ENCODE data around the gene ARHGDIA. TPM values are rescaled to one million over a fixed set of nuclear protein-coding genes. Genes with fewer than 3 reads are reported as not detected.

ARHGDIA gene
- total and polyA plus RNA-seq, 2 of the 8 experiments (the other 6 are each of a cell fraction or from before 2014, with no cell fraction given): 62.4 to 217 TPM

- Histone ChIP-seq H4K8ac (ENCODE audit: extremely low read depth, insufficient read depth, low read length) (no peak overlapping the region), H2BK15ac (ENCODE audit: low read length) (no peak overlapping the region), H4K5ac (ENCODE audit: insufficient read length, low read depth, low read length) (no peak overlapping the region), H3K4me2 (ENCODE audit: insufficient read depth in 1 of 2, low read depth in 2 of 2, low read length in 2 of 2) (no peak overlapping the region), H4K20me1 (replicated peaks in 1 of 2; ENCODE audit: control insufficient read depth in 1 of 2, insufficient read depth in 2 of 2, low read length in 2 of 2) (peaks cover 2 to 11% of the 10 kb centered on the region in 2 experiments), H3K4me3 (ENCODE audit: extremely low read depth in 1 of 4, insufficient read depth in 2 of 4, low read depth in 3 of 4, low read length in 4 of 4) (no peak overlapping the region), H2AFZ (ENCODE audit: low read length) (no peak overlapping the region), H2BK120ac (replicated peaks; ENCODE audit: low read depth, low read length) (no peak overlapping the region), H3K79me1 (ENCODE audit: low read depth, low read length) (peaks cover 3% of the 10 kb centered on the region; the same call in 1 of the 2 replicates), H3K14ac (ENCODE audit: insufficient read length) (no peak overlapping the region), H3K27me3 (replicated peaks in 1 of 4; ENCODE audit: control insufficient read depth in 3 of 4, extremely low read depth in 1 of 4, insufficient read depth in 3 of 4, low read length in 3 of 4) (peaks cover 0 to 22% (median 14%) of the 10 kb centered on the region in 4 experiments; a peak in 5 of 7 replicates), H2BK20ac (ENCODE audit: low read length) (no peak overlapping the region), H3K4me1 (replicated peaks in 1 of 4; ENCODE audit: control insufficient read depth in 3 of 4, insufficient read depth in 4 of 4, low read length in 3 of 4) (peaks cover 0 to 8% (median 2%) of the 10 kb centered on the region in 4 experiments; a peak in 3 of 7 replicates), H3K23me2 (ENCODE audit: low read depth, low read length) (peaks cover 6% of the 10 kb centered on the region; the same call in 1 of the 2 replicates), H2BK12ac (ENCODE audit: low read depth, low read length) (no peak overlapping the region), H3K9ac (replicated peaks in 1 of 4; ENCODE audit: extremely low read depth in 1 of 4, low read depth in 3 of 4, low read length in 3 of 4) (no peak overlapping the region), H3K9me3 (ENCODE audit: insufficient read depth in 2 of 2, low read depth in 1 of 2, low read length in 1 of 2) (no peaks in the 10 kb centered on the region), H4K91ac (replicated peaks; ENCODE audit: insufficient read length, low read length) (no peak overlapping the region), H3K4ac (replicated peaks; ENCODE audit: insufficient read length, low read depth, low read length) (no peak overlapping the region), H3K56ac (replicated peaks; ENCODE audit: insufficient read length, low read depth, low read length) (no peak overlapping the region), H3K18ac (ENCODE audit: extremely low read depth, low read length) (no peak overlapping the region), H3K36me3 (ENCODE audit: control insufficient read depth in 2 of 4, insufficient read depth in 4 of 4, low read length in 3 of 4) (peaks cover 3 to 22% (median 14%) of the 10 kb centered on the region in 4 experiments; a peak in 7 of 8 replicates), H3K79me2 (ENCODE audit: control insufficient read depth in 1 of 2, insufficient read depth in 2 of 2, low read length in 2 of 2) (no peaks in the 10 kb centered on the region), H3K23ac (ENCODE audit: insufficient read length) (no peak overlapping the region), H3K27ac (ENCODE audit: low read depth, low read length) (no peak overlapping the region), H2AK5ac (ENCODE audit: low read depth, low read length) (no peak overlapping the region), H2BK5ac (ENCODE audit: low read depth, low read length) (no peak overlapping the region)
- no peak for TF ChIP-seq EP300 (IDR thresholded peaks at IDR 0.05; ENCODE audit: borderline replicate concordance in 1 of 2, low read depth in 2 of 2, low read length in 2 of 2)
- WGBS, 2 experiments (ENCODE audit: extremely low coverage in 1 of 2, insufficient coverage in 1 of 2, insufficient read length in 1 of 2, insufficient replicate concordance in 2 of 2, low coverage in 1 of 2, low lambda C conversion rate in 2 of 2, missing lambda C conversion rate in 1 of 2): 95% methylated on average over 22 of the region's 22 CpGs; no CpG with 5 or more reads in 1 of the 2 experiments
- ChIA-PET CTCF (ENCODE audit: partially characterized antibody) (interaction anchor here (0.8 kb wide), 1 partner anchor 29 kb away, joined by 3 read pairs; no protein-coding TSS in a partner anchor), POLR2A (ENCODE audit: partially characterized antibody) (interaction anchor here (1.0 to 2.1 kb wide), 2 partner anchors 11 to 24 kb away, joined by 3 to 13 read pairs; partner anchors contain the start of gene PCYT2)
- DNase-seq (ENCODE audit: low read depth in 1 of 2, low spot score in 2 of 2) (no peak), FAIRE-seq (no peak)
Observed at GRCh38 chr17:81899514-81900166, 28.5 kb upstream of the ARHGDIA start.
